BLaER1 treated with 17β-estradiol and CSF1 and Interleukin-3, amounts not matched to agents 10 nM and 100 nM (cell line): Measurements from ENCODE around the gene DAZAP1.
A peak's percentile ranks its signal among the peaks of the same experiment; 100 is the strongest.

ENCODE experiments used
- H3K27ac ChIP-seq, 11 experiments: shearing (Covaris generic); formaldehyde crosslinking; 2 replicates each; pipeline ENCODE4 v1.8.1; 2022
- H3K27me3 ChIP-seq, 11 experiments: shearing (Covaris generic); formaldehyde crosslinking; 2 replicates each; pipeline ENCODE4 v1.8.1; 2022
- H3K36me3 ChIP-seq, 11 experiments: shearing (Covaris generic); formaldehyde crosslinking; 2 replicates each; pipeline ENCODE4 v1.8.1; 2022
- H3K4me1 ChIP-seq, 10 experiments: shearing (Covaris generic); formaldehyde crosslinking; 2 replicates each; pipeline ENCODE4 v1.8.1; 2022
- H3K4me2 ChIP-seq, 11 experiments: shearing (Covaris generic); formaldehyde crosslinking; 2 replicates each; pipeline ENCODE4 v1.8.1; 2022
- H3K4me3 ChIP-seq, 10 experiments: shearing (Covaris generic); formaldehyde crosslinking; 2 replicates each; pipeline ENCODE4 v1.8.1; 2022
- H3K9ac ChIP-seq, 11 experiments: shearing (Covaris generic); formaldehyde crosslinking; 2 replicates each; pipeline ENCODE4 v1.8.1; 2022
- H3K9me3 ChIP-seq, 11 experiments: shearing (Covaris generic); formaldehyde crosslinking; replicated peaks in 1 of 11; 2 replicates each; pipeline ENCODE4 v1.8.1; 2022
- H4K20me1 ChIP-seq, 11 experiments: shearing (Covaris generic); formaldehyde crosslinking; 2 replicates each; pipeline ENCODE4 v1.8.1; 2022
- Cebpa-rat ChIP-seq, 11 experiments: shearing (Covaris generic); IDR thresholded peaks; 2 replicates each; pipeline ENCODE4 v1.8.1; 2022

The DAZAP1 gene

DNA sequence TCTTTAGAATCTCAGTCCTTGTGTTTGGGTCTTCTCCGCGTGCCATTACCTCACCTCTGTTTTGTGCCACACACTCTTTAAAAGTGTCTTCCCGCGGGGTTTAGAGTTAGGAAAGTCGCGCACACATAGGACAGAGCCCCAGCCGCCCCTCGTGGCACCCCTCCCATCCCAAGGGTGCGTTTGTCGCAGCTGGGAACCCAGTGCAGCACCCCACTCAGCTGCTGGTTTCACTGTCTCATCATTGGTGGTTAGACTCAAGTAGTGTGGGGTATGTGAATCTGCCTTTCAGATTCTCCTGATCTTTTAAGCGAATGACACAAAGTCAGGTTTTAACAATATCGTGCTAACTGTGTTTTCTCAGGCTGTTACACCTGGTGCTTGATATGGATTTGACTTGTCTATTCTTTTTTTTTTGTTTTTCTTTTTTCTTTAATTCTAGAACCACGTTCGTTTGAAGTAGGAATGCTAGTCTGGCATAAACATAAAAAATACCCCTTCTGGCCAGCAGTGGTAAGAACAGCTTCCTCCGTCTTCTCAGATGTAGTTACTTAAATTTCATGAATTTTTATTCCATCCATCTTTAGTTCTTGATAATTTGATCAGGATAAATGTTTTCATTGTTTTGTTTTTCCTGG, 43.2 kb upstream of the DAZAP1 start:
- Histone ChIP-seq H3K4me1 (peaks cover 84 to 100% (median 99%) of the 10 kb centered on the region in 10 experiments), H3K9me3 (no peaks in the 10 kb centered on the region), H3K4me3 (peak overlapping the region in 7 of 10 experiments; percentile 4 to 52 (median 42); a peak in 9 of 20 replicates), H4K20me1 (peaks cover 0 to 87% (median 0%) of the 10 kb centered on the region in 11 experiments; a peak in 9 of 22 replicates), H3K36me3 (peaks cover 22 to 59% (median 37%) of the 10 kb centered on the region in 11 experiments; a peak in 20 of 22 replicates), H3K27ac (peak overlapping the region in 9 of 11 experiments; percentile 27 to 92 (median 76); a peak in 17 of 22 replicates), H3K27me3 (peaks cover 0 to 12% (median 0%) of the 10 kb centered on the region in 11 experiments; a peak in 2 of 22 replicates), H3K4me2 (peak overlapping the region; percentile 81 to 100 (median 95)), H3K9ac (peak overlapping the region in 9 of 11 experiments; percentile 11 to 81 (median 66); a peak in 16 of 22 replicates)
- TF ChIP-seq Cebpa-rat (IDR thresholded peaks at IDR 0.05), result no peak

GRCh38 chr19:1365319-1366269, 41.8 kb upstream of the DAZAP1 start:
- Histone ChIP-seq H3K36me3 (peaks cover 11 to 59% (median 33%) of the 10 kb centered on the region in 11 experiments; a peak in 18 of 22 replicates), H3K4me2 (peak overlapping the region; percentile 17 to 100 (median 91); a peak in 21 of 22 replicates), H3K9me3 (no peaks in the 10 kb centered on the region), H3K9ac (peak overlapping the region in 7 of 11 experiments; percentile 27 to 81 (median 68); a peak in 12 of 22 replicates), H3K27ac (peak overlapping the region in 7 of 11 experiments; percentile 14 to 92 (median 80); a peak in 13 of 22 replicates), H3K4me3 (no peak overlapping the region), H4K20me1 (peaks cover 0 to 87% (median 0%) of the 10 kb centered on the region in 11 experiments; a peak in 9 of 22 replicates), H3K4me1 (peaks cover 81 to 100% (median 100%) of the 10 kb centered on the region in 10 experiments), H3K27me3 (peaks cover 0 to 16% (median 0%) of the 10 kb centered on the region in 11 experiments; a peak in 2 of 22 replicates)
- TF ChIP-seq Cebpa-rat (IDR thresholded peaks at IDR 0.05), result no peak

DNA sequence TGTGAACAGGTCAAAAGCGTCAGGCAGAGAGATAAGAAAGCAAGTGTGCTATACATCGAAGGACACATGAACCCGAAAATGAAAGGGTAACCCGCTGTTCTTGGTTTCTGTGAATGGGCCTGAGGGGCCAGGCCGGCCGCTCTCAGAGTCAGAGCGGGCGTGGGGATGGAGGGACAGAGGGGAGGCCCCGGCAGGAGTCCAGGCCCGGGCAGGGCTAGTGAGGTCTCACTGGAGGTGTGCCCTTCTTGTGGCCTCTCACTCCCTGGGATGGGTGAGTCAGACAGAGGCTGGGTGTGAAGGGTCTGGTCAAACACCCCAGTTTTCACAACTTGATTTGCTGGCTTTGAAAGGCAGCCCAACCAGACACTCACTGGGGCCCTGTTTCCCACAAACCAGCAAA, 41.1 kb upstream of the DAZAP1 start:
- peak overlapping the region in 7 of 11 experiments; percentile 72 to 92 (median 80); a peak in 12 of 22 replicates for H3K27ac ChIP-seq
- peaks cover 11 to 57% (median 31%) of the 10 kb centered on the region in 11 experiments; a peak in 17 of 22 replicates for H3K36me3 ChIP-seq
- H3K4me3 ChIP-seq, result no peak overlapping the region
- peak overlapping the region; percentile 68 to 100 (median 91) for H3K4me2 ChIP-seq
- H3K4me1 ChIP-seq, result peaks cover 81 to 100% (median 100%) of the 10 kb centered on the region in 10 experiments
- TF ChIP-seq Cebpa-rat (IDR thresholded peaks at IDR 0.05), result no peak
- H3K27me3 ChIP-seq, result peaks cover 0 to 17% (median 0%) of the 10 kb centered on the region in 11 experiments; a peak in 2 of 22 replicates
- peak overlapping the region in 6 of 11 experiments; percentile 50 to 81 (median 71); a peak in 11 of 22 replicates for H3K9ac ChIP-seq
- H3K9me3 ChIP-seq, result no peaks in the 10 kb centered on the region
- peaks cover 0 to 86% (median 0%) of the 10 kb centered on the region in 11 experiments; a peak in 9 of 22 replicates for H4K20me1 ChIP-seq

- H3K4me1 ChIP-seq, result peaks cover 77 to 100% (median 100%) of the 10 kb centered on the region in 10 experiments
Observed at GRCh38 chr19:1366899-1367870, 40.2 kb upstream of the DAZAP1 start.

GRCh38 chr19:1369214-1369805, 38.1 kb upstream of the DAZAP1 start:
- Histone ChIP-seq H3K27ac (peak overlapping the region in 6 of 11 experiments; percentile 9 to 92 (median 62); a peak in 10 of 22 replicates), H3K4me2 (peak overlapping the region in 9 of 11 experiments; percentile 85 to 100 (median 97); a peak in 17 of 22 replicates), H3K4me3 (no peak overlapping the region), H3K9ac (peak overlapping the region in 5 of 11 experiments; percentile 66 to 81 (median 72); a peak in 8 of 22 replicates), H3K36me3 (peaks cover 19 to 69% (median 43%) of the 10 kb centered on the region in 11 experiments), H3K4me1 (peaks cover 55 to 100% (median 99%) of the 10 kb centered on the region in 10 experiments), H3K27me3 (0 out of 22 replicates have a peak, but pooled peaks cover 0 to 5% (median 0%) of the 10 kb centered on the region in 11 experiments), H4K20me1 (peaks cover 0 to 58% (median 0%) of the 10 kb centered on the region in 11 experiments; a peak in 5 of 22 replicates), H3K9me3 (no peaks in the 10 kb centered on the region)
- no peak for TF ChIP-seq Cebpa-rat (IDR thresholded peaks at IDR 0.05)

More at GRCh38 chr19:1366899-1367870, 40.2 kb upstream of the DAZAP1 start:
- Histone ChIP-seq H3K9me3 (no peaks in the 10 kb centered on the region), H3K9ac (peak overlapping the region in 8 of 11 experiments; percentile 50 to 81 (median 61); a peak in 16 of 22 replicates), H3K4me2 (peak overlapping the region; percentile 68 to 100 (median 91)), H3K36me3 (peaks cover 9 to 56% (median 29%) of the 10 kb centered on the region in 11 experiments; a peak in 18 of 22 replicates), H3K27me3 (peaks cover 0 to 16% (median 0%) of the 10 kb centered on the region in 11 experiments; a peak in 2 of 22 replicates), H3K27ac (peak overlapping the region in 9 of 11 experiments; percentile 36 to 92 (median 75); a peak in 19 of 22 replicates), H4K20me1 (peaks cover 0 to 77% (median 0%) of the 10 kb centered on the region in 11 experiments; a peak in 9 of 22 replicates), H3K4me3 (no peak overlapping the region)
- TF ChIP-seq Cebpa-rat (IDR thresholded peaks at IDR 0.05), result peak in 6 of 11 experiments; percentile 9 to 90 (median 39); a peak in 4 of 22 replicates

- Histone ChIP-seq H3K9me3 (no peaks in the 10 kb centered on the region), H3K27me3 (0 out of 22 replicates have a peak, but pooled peaks cover 0 to 5% (median 0%) of the 10 kb centered on the region in 11 experiments)
- TF ChIP-seq Cebpa-rat (IDR thresholded peaks at IDR 0.05), result peak in 7 of 11 experiments; percentile 26 to 71 (median 47); a peak in 8 of 22 replicates
Observed at GRCh38 chr19:1370579-1371361, 36.6 kb upstream of the DAZAP1 start.

More at GRCh38 chr19:1370579-1371361, 36.6 kb upstream of the DAZAP1 start:
- Histone ChIP-seq H3K4me3 (peak overlapping the region in 8 of 10 experiments; percentile 30 to 61 (median 52); a peak in 16 of 20 replicates), H4K20me1 (peaks cover 0 to 50% (median 0%) of the 10 kb centered on the region in 11 experiments; a peak in 5 of 22 replicates), H3K36me3 (peaks cover 22 to 68% (median 46%) of the 10 kb centered on the region in 11 experiments), H3K4me1 (peaks cover 48 to 97% (median 95%) of the 10 kb centered on the region in 10 experiments), H3K9ac (peak overlapping the region in 10 of 11 experiments; percentile 9 to 81 (median 66); a peak in 17 of 22 replicates), H3K4me2 (peak overlapping the region; percentile 85 to 100 (median 93)), H3K27ac (peak overlapping the region in 8 of 11 experiments; percentile 64 to 92 (median 68); a peak in 16 of 22 replicates)
